Natural killer cell (primary cell): ENCODE data around the gene E2F3. TPM values are rescaled to one million over a fixed set of nuclear protein-coding genes. Genes with fewer than 3 reads are reported as not detected.
"Not testable (repeated sequence)": the region's sequence is repeated elsewhere in the genome, so short reads cannot be mapped to it uniquely, and the experiment has no call there.

ENCODE experiments used
- ATAC-seq, 3 donors: fragments of 150-1000 bp in 2 of 3; fragments of 200-7000 bp in 1 of 3; cut with Tn5 transposase; 1 replicate in 1 of 3; 2 replicates in 2 of 3; pipeline ENCODE4 v1.10.0; 2021; ENCODE audit warnings: mild to moderate bottlenecking in 2 of 3, moderate library complexity in 2 of 3
- DNase-seq, 2 donors: peaks; one replicate each; pipeline versions ENCODE4 v3.0.0 to v3.0.0-alpha.2; 2013 to 2021; ENCODE audit warnings: mixed read lengths in 1 of 2
- H3K27ac ChIP-seq: one replicate; pipeline ENCODE4 v1.5.1; 2013; ENCODE audit warnings: mild to moderate bottlenecking, low read length
- H3K27me3 ChIP-seq: one replicate; pipeline ENCODE4 v1.6.1; 2013; ENCODE audit warnings: low read length; ENCODE audit not compliant: control insufficient read depth, insufficient read depth
- H3K36me3 ChIP-seq: one replicate; pipeline ENCODE4 v1.6.1; 2013; ENCODE audit warnings: low read length; ENCODE audit not compliant: control insufficient read depth, insufficient read depth
- H3K4me1 ChIP-seq: one replicate; pipeline ENCODE4 v1.6.1; 2013; ENCODE audit warnings: low read length; ENCODE audit not compliant: control insufficient read depth, insufficient read depth
- H3K4me3 ChIP-seq: one replicate; pipeline ENCODE4 v1.5.1; 2013; ENCODE audit warnings: low read length
- H3K9me3 ChIP-seq: one replicate; pipeline ENCODE4 v1.6.1; 2013; ENCODE audit warnings: low read length; ENCODE audit not compliant: control insufficient read depth, insufficient read depth
- H3K27ac Mint-ChIP-seq, 2 donors: one replicate each; pipeline ENCODE4 v1.8.0; 2022; ENCODE audit warnings: mild to moderate bottlenecking in 2 of 2, mixed read lengths in 2 of 2, moderate library complexity in 1 of 2
- H3K27me3 Mint-ChIP-seq, 2 donors: one replicate each; pipeline ENCODE4 v1.8.0; 2022; ENCODE audit warnings: low read depth in 2 of 2, mixed read lengths in 2 of 2
- H3K36me3 Mint-ChIP-seq: one replicate; pipeline ENCODE4 v1.8.0; 2022; ENCODE audit warnings: mixed read lengths
- H3K4me1 Mint-ChIP-seq, 2 donors: one replicate each; pipeline ENCODE4 v1.8.0; 2022; ENCODE audit warnings: mixed read lengths in 2 of 2
- H3K4me3 Mint-ChIP-seq: one replicate; pipeline ENCODE4 v1.8.0; 2022; ENCODE audit warnings: mild to moderate bottlenecking, moderate library complexity, mixed read lengths
- H3K9me3 Mint-ChIP-seq, 2 donors: one replicate each; pipeline ENCODE4 v1.8.0; 2022; ENCODE audit warnings: mixed read lengths in 2 of 2
- WGBS: methylation state at CpG from one replicate; pipeline ENCODE4 v1.1.7; 2013; ENCODE audit warnings: missing lambda C conversion rate; ENCODE audit not compliant: insufficient coverage; 5-methylcytosine and 5-hydroxymethylcytosine counted together
- intact Hi-C: fragments of 100-400 bp; cut with micrococcal nuclease; formaldehyde crosslinking; loops from one replicate; pipeline ENCODE4 v1.14.2; 2022
- total RNA-seq, 4 donors: library from RNA; stranded (reverse); fragments of 120-200 nt in 1 of 4; gene quantifications; one replicate each; pipeline versions ENCODE4 v1.2.3 to v1.2.4, GENCODE V29; 2013 to 2022
- TF ChIP-seq, protein P1 (sequence below): fragments of 200-600 bp; IDR thresholded peaks from one replicate; pipeline ENCODE4 v1.8.0; 2022; ENCODE audit warnings: antibody characterized with exemption

The E2F3 gene
- total RNA-seq, 3 donors from 2014 or later (not counting 1 experiment from before 2014, with no cell fraction given), result 8.2 to 14.7 (median 12.2) TPM

DNA sequence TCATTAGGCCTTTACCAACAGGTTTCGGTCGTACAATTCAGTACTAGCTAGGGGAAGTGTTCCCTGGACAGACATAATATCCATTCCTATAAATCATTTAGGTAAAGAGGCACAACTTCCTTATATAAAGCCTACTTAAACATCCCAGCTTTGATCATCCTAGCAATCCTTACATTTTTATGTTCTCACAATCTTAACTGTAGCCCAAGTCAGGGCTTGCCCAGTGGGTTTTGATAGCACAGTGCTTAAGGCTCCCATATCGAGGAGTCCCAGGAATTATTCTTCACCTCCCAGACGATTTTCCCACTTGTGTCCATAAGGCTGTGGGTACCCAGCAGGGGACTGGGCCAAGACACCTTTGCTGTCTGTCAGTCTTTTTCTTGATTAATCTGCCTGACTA lies 63.2 kb downstream of the E2F3 start:
- ATAC-seq (no peak), DNase-seq (no peak)
- intact Hi-C loops, result no loop called here
- H3K27ac ChIP-seq, result no peak overlapping the region
- no peak overlapping the region for H3K4me3 ChIP-seq
- Mint-ChIP-seq H3K27ac (peak overlapping the region in 1 of 2 donors; percentile 14), H3K36me3 (no peaks in the 10 kb centered on the region), H3K4me1 (peaks cover 32 to 37% of the 10 kb centered on the region in 2 donors), H3K9me3 (no peaks in the 10 kb centered on the region), H3K27me3 (no peaks in the 10 kb centered on the region), H3K4me3 (no peak overlapping the region)
- no peaks in the 10 kb centered on the region for H3K9me3 ChIP-seq
- TF ChIP-seq, protein P1, sequence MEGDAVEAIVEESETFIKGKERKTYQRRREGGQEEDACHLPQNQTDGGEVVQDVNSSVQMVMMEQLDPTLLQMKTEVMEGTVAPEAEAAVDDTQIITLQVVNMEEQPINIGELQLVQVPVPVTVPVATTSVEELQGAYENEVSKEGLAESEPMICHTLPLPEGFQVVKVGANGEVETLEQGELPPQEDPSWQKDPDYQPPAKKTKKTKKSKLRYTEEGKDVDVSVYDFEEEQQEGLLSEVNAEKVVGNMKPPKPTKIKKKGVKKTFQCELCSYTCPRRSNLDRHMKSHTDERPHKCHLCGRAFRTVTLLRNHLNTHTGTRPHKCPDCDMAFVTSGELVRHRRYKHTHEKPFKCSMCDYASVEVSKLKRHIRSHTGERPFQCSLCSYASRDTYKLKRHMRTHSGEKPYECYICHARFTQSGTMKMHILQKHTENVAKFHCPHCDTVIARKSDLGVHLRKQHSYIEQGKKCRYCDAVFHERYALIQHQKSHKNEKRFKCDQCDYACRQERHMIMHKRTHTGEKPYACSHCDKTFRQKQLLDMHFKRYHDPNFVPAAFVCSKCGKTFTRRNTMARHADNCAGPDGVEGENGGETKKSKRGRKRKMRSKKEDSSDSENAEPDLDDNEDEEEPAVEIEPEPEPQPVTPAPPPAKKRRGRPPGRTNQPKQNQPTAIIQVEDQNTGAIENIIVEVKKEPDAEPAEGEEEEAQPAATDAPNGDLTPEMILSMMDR, result no peak
- no peaks in the 10 kb centered on the region for H3K27me3 ChIP-seq
- WGBS, result 99% methylated on average over 4 of the region's 4 CpGs
- H3K4me1 ChIP-seq, result no peaks in the 10 kb centered on the region
- H3K36me3 ChIP-seq, result no peaks in the 10 kb centered on the region

DNA sequence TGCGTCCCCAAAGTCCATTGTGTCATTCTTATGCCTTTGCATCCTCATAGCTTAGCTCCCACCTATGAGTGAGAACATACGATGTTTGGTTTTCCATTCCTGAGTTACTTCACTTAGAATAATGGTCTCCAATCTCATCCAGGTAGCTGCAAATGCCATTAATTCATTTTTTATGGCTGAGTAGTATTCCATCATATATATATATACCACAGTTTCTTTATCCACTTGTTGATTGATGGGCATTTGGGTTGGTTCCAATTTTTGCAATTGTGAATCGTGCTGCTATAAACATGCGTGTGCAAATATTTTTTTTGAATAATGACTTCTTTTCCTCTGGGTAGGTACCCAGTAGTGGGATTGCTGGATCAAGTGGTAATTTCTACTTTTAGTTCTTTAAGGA lies 63.9 kb downstream of the E2F3 start:
- H3K27ac ChIP-seq, H3K27ac Mint-ChIP-seq, H3K36me3 Mint-ChIP-seq, H3K4me3 Mint-ChIP-seq, H3K36me3 ChIP-seq, ATAC-seq, DNase-seq, H3K9me3 Mint-ChIP-seq, H3K4me3 ChIP-seq, intact Hi-C loops, H3K9me3 ChIP-seq, H3K27me3 Mint-ChIP-seq, H3K4me1 ChIP-seq, H3K27me3 ChIP-seq: not testable (repeated sequence)
- peaks cover 32 to 42% of the 10 kb centered on the region in 2 donors for H3K4me1 Mint-ChIP-seq
- 100% methylated on average over 4 of the region's 4 CpGs for WGBS

DNA sequence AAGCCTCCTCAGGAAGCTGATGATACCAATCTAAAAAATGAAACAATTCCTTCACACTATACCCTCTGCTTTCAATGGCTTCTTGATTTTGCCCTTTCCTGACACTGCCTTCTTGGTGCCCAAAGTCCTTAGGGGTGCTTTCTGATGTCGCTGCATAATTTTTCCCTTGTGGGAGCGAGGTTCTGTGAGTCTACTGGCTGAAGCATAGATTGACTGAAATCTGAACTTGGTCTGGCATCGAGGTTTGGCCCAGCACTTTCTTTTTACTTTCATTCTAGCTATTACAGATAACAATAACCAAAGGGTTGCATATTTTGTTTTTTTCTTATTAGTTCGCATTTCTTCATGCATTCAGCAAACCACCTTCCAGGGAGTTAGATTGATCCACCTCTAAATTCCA lies 65.8 kb downstream of the E2F3 start:
- Mint-ChIP-seq H3K27me3 (no peaks in the 10 kb centered on the region), H3K36me3 (no peaks in the 10 kb centered on the region), H3K9me3 (no peaks in the 10 kb centered on the region), H3K27ac (no peak overlapping the region), H3K4me1 (peaks cover 26 to 37% of the 10 kb centered on the region in 2 donors), H3K4me3 (no peak overlapping the region)
- intact Hi-C loops, result no loop called here
- ATAC-seq (no peak), DNase-seq (no peak)
- H3K4me1 ChIP-seq, result no peaks in the 10 kb centered on the region
- no peaks in the 10 kb centered on the region for H3K9me3 ChIP-seq
- H3K27me3 ChIP-seq, result no peaks in the 10 kb centered on the region
- 79% methylated on average over 4 of the region's 4 CpGs for WGBS
- H3K4me3 ChIP-seq, result no peak overlapping the region
- H3K36me3 ChIP-seq, result no peaks in the 10 kb centered on the region
- TF ChIP-seq, protein P1, result no peak
- H3K27ac ChIP-seq, result no peak overlapping the region

DNA sequence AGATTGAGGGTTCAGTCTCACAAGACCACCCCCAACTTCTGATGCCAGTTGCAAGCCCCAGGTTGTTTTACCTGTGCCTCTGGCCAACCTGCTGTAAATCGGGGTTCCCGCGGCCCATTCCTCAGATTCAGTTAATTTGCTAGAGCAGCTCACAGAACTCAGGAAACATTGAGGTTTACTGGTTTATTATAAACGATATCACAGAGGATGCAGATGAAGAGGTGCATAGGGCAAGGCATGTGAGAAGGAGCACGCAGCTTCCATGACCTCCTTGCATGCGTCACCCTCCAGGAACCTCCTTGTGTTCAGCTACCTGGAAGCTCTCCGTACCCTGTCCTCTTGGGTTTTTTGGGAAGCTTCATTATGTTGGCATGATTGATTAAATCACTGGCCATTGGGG lies 66.5 kb downstream of the E2F3 start:
- TF ChIP-seq, protein P1, result no peak
- intact Hi-C loops, result no loop called here
- WGBS, result 62% methylated on average over 7 of the region's 7 CpGs
- H3K9me3 Mint-ChIP-seq, result no peaks in the 10 kb centered on the region
- no peaks in the 10 kb centered on the region for H3K36me3 Mint-ChIP-seq
- H3K4me3 Mint-ChIP-seq, result no peak overlapping the region
- no peaks in the 10 kb centered on the region for H3K27me3 Mint-ChIP-seq
- no peaks in the 10 kb centered on the region for H3K9me3 ChIP-seq
- no peaks in the 10 kb centered on the region for H3K36me3 ChIP-seq
- DNase-seq, result no peak
- ATAC-seq, result no peak
- no peak overlapping the region for H3K27ac ChIP-seq
- H3K27me3 ChIP-seq, result no peaks in the 10 kb centered on the region
- peaks cover 26 to 37% of the 10 kb centered on the region in 2 donors for H3K4me1 Mint-ChIP-seq
- no peaks in the 10 kb centered on the region for H3K4me1 ChIP-seq
- H3K4me3 ChIP-seq, result no peak overlapping the region
- no peak overlapping the region for H3K27ac Mint-ChIP-seq
